Measurements from ENCODE around the gene RNF114.
A peak's percentile ranks its signal among the peaks of the same experiment; 100 is the strongest.
"Not testable (repeated sequence)": the region's sequence is repeated elsewhere in the genome, so short reads cannot be mapped to it uniquely, and the experiment has no call there.

Gene RNF114, protein sequence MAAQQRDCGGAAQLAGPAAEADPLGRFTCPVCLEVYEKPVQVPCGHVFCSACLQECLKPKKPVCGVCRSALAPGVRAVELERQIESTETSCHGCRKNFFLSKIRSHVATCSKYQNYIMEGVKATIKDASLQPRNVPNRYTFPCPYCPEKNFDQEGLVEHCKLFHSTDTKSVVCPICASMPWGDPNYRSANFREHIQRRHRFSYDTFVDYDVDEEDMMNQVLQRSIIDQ

DNA sequence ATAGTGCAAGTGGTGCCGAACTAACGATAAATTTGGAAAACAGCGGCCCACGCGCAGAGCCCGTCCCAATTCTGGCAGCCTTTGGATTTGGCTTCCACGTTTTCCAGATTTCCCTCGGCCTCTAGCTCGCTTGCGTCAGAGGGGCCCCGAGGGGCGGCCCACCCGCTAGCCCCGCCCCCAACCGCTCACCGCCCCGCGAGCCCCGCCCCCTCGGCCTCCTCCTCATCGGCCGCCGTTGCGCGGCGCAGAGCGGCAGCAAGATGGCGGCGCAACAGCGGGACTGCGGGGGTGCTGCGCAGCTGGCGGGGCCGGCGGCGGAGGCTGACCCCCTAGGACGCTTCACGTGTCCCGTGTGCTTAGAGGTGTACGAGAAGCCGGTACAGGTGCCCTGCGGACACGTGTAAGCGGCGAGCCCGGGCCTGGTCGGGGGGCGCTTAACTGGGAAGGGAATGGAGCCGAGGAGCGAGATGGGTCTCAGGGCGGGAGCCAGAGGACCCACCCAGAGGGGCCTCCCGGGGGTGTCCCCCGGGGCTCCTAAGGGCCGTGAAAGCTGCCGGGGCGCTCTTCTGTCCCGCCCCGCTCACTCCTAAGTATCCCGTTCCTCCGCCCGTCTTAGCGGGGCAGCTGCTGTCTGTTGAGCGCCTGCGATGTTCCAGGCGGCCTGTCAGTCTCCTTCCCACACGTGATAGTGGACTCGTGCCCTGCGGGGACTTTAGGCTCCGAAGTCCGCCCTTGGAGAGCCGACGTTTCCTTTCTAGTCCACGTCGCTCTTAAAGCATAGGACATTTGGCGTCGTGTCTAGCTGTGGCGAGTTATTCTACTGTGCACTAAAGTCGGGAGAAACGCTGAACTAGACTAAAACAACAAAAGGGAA is at the start of gene RNF114:
Gene RNF114 (plus strand): TSS at position 245 of the 874 bp plus-strand sequence. CDS start 16 bp downstream, at position 261.
- DNase-seq, result peak; percentile 92

GRCh38 chr20:49886571-49887213 is 49.5 kb upstream of the RNF114 start:
- no peak for DNase-seq

- DNase-seq, result no peak
Observed at GRCh38 chr20:49887251-49888211, 48.7 kb upstream of the RNF114 start.

DNA sequence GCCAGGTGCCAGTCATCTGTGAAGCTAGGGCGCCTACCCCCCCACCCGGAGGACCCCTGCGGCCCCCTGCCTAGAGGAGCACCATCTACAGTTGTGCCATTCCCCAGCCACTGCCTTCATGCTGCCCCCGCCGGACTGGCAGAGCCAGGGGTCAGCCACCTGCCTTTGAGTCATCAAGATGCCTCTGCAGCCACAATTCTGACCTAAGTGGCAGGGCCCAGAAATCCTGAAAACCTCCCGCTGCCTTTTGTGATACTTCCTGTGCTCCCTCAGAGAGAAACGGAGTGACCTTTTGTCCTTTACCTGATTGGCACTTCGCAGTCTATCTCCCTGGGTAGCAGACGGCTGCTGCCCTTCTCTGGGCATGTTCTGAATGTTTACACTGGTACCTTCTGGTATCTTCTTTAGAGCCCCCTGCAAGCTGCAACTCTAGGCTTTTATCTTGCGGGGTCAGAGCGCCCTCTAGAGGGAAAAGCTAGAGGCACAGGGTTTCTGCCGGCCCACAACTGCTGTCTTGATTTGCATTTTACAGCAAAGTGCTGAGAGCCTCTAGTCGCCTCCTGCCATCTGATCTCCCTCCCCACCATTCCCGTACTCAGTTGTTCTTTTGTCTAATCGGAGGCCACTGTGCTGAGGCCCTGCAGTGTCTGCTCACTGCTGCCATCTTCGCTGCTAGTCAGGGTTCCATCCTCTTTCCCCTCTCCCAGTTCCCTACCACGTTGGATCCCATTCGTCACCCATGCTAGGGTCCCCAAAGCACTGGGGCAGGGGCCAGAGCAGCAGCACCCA is 47.8 kb upstream of the RNF114 start:
- DNase-seq, result peak; percentile 52

- DNase-seq, result no peak
Observed at GRCh38 chr20:49889001-49889934, 46.9 kb upstream of the RNF114 start.

GRCh38 chr20:49889935-49890333 is 46.3 kb upstream of the RNF114 start:
- DNase-seq, result no peak

GRCh38 chr20:49890471-49891361 is 45.5 kb upstream of the RNF114 start:
- DNase-seq, result no peak

GRCh38 chr20:49891476-49892110 is 44.6 kb upstream of the RNF114 start:
- no peak for DNase-seq

GRCh38 chr20:49892260-49892659 is 43.9 kb upstream of the RNF114 start:
- DNase-seq, result no peak

GRCh38 chr20:49892817-49893216 is 43.4 kb upstream of the RNF114 start:
- no peak for DNase-seq

- no peak for DNase-seq
Observed at GRCh38 chr20:49893242-49894072, 42.7 kb upstream of the RNF114 start.

DNA sequence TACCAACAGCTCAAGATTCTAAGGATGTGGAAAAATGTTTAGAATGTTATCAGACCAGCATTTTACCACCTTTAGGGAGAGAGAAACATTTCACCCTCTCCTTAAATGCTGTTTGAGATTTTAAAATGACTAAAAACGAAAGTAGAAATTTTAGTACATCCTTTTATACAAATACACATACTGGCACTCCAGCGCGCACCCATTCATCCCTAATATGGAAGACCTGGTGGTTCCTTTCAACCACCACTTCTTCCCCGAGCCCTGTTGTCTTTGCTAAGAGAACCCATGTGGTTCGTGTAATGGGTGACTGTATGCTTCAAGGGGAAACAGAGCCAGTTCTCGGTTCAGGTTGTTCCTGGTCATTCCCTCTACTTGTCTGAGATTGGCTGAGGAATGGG is 42.1 kb upstream of the RNF114 start:
- DNase-seq, result no peak

GRCh38 chr20:49895474-49896093 is 40.6 kb upstream of the RNF114 start:
- not testable (repeated sequence) for DNase-seq

- DNase-seq, result no peak
Observed at GRCh38 chr20:49896204-49896603, 40.0 kb upstream of the RNF114 start.

GRCh38 chr20:49899541-49900383 is 36.4 kb upstream of the RNF114 start:
- no peak for DNase-seq

GRCh38 chr20:49901588-49901987 is 34.6 kb upstream of the RNF114 start:
- no peak for DNase-seq
